HG03097 (cell line): Measurements from ENCODE around the gene TBX1.

Source experiments
- ATAC-seq: cut with Tn5 transposase; IDR thresholded peaks from one replicate; pipeline ENCODE4 v1.9.1; 2021; ENCODE audit not compliant: unreplicated experiment, low FRiP score

TBX1 gene

GRCh38 chr22:19760058-19760950, at the start of gene TBX1:
TSS of gene TBX1 (plus strand) at chr22:19760778. CDS start at chr22:19760844, 66 bp downstream.
- no peak for ATAC-seq

DNA sequence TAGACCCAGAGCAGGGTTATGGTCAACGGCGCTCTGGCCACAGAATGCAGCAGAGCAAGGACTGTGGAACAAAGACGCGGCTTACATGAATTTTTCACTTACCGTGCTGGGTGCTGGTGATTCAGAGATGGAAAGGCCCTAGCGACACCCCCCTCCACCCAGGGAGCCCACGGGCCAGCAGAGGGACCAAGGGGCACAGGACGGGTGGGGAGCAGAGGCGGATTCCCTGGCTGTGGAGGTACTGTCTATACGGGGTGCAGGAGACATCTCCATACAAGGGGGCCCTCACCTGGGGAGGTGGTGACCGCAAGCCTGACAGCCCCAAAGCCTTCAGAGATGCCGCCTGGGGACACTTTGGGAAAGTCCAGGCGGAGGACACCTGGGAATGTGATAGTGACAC, 47.3 kb upstream of the TBX1 start:
- no peak for ATAC-seq

DNA sequence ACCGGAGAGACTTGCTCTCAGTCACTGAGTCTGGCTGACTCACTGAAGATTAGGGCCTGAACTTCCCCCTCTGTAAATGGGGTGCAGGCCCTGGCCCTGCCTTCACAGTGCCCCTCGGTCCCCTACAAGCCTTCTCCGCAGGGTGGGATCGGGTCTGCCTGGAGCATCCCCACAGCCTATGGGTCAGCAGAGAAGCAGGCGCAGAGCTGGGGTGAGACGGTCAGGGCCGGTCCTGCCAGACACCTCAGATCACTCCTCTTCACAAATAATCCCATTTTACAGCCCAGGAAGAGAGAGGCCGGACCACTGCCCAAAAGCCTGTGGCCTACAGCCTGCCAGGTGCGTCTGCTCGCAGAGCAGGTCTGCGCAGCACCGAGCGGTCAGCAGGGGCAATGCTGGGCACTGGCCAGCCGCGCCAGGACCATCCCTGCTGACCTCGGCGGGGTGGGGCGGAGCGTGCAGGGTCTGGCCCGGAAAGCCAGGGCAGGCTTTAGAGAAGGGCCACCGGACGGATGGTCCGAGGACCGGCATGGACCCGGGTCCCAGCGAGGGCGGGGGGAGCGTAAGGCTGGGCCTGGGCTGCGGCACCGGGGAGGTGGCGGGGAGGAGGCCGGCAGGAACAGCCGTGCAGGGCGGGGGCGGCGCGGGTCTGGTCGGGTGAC, 46.8 kb upstream of the TBX1 start:
- ATAC-seq = no peak

GRCh38 chr22:19714312-19715187, 46.0 kb upstream of the TBX1 start, which contains the start of gene SEPTIN5:
TSS of gene SEPTIN5 (plus strand) at chr22:19714503. CDS start at chr22:19714589, 86 bp downstream.
- no peak for ATAC-seq

- ATAC-seq = no peak
Observed at GRCh38 chr22:19715188-19715930, 45.2 kb upstream of the TBX1 start.

DNA sequence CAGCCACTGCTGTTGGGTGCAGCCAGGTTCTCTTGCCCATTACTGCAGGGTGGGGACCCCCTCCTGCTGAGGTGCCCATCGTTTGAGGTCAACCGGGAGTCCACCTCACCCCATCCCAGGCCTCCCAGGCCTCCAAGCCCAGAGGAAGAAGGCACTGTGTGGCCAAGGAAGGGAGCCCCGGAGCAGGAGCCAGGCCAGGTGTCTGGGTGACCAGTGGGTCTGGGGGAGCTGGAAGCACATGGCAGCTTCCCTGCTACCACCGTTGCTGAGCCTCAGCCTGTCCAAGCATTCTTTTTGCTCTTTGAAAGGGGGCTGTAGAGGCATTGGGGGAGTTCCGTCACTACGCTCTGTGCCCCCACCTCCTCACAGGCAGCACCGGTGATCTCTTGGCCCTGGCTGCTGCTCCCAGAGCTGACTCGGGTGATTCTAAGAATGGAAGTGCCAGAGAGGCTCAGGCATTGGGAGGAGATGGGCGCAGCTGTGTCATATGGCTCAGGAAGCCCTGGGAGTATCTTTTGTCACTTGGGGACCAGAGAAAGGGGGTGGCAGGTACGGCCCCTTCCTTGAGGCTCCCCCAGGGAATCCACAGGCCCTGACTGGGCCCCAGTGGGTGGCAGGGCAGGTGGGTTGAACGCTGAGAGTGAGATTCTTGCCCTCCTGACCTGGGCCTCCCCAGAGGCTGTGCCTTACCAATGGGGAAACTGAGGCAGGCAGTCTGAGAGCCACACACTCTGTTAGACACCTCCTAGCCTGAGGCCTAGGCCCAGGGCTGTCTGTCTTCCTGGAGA, 44.3 kb upstream of the TBX1 start:
- no peak for ATAC-seq

DNA sequence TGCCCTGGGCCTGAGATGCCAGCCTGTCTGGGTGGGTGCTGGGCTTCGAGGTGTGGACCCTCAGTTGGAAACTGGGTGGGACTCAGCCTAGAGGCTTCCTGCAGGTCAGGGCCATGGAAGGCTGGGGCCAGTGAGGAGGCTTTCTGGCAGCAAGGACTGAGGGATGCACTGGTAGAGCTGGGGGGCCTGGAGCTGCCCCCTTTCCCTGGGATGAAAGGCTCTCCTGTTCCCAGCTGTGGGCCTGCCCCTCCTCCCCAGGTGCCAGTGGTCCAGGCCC, 43.8 kb upstream of the TBX1 start:
- ATAC-seq = no peak

GRCh38 chr22:19717181-19717580, 43.4 kb upstream of the TBX1 start:
- no peak for ATAC-seq

GRCh38 chr22:19717691-19718455, 42.7 kb upstream of the TBX1 start:
- no peak for ATAC-seq

GRCh38 chr22:19718456-19719049, 42.0 kb upstream of the TBX1 start:
- no peak for ATAC-seq

- no peak for ATAC-seq
Observed at GRCh38 chr22:19719050-19719482, 41.5 kb upstream of the TBX1 start.

DNA sequence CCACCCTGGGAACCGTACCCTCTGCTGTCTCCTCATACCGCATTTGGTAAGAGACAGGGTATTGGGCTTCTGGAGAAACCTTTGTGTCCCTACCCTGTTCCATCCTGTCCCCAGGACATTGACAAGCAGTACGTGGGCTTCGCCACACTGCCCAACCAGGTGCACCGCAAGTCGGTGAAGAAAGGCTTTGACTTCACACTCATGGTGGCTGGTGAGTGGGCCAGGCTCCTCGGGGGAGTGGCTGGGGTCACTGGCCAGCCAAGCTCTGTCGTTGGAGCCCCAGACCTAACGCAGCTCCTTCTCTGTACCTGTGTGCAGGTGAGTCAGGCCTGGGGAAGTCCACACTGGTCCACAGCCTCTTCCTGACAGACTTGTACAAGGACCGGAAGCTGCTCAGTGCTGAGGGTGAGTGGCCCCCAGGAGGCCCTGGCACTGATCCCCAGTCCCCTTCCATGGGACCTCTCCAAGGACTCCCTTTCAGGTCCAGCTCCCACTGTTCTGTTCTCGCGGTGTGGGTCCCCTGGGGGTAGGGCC, 41.0 kb upstream of the TBX1 start:
- no peak for ATAC-seq

GRCh38 chr22:19720150-19720827, 40.3 kb upstream of the TBX1 start:
- ATAC-seq = no peak

- no peak for ATAC-seq
Observed at GRCh38 chr22:19720999-19721329, 39.6 kb upstream of the TBX1 start.

DNA sequence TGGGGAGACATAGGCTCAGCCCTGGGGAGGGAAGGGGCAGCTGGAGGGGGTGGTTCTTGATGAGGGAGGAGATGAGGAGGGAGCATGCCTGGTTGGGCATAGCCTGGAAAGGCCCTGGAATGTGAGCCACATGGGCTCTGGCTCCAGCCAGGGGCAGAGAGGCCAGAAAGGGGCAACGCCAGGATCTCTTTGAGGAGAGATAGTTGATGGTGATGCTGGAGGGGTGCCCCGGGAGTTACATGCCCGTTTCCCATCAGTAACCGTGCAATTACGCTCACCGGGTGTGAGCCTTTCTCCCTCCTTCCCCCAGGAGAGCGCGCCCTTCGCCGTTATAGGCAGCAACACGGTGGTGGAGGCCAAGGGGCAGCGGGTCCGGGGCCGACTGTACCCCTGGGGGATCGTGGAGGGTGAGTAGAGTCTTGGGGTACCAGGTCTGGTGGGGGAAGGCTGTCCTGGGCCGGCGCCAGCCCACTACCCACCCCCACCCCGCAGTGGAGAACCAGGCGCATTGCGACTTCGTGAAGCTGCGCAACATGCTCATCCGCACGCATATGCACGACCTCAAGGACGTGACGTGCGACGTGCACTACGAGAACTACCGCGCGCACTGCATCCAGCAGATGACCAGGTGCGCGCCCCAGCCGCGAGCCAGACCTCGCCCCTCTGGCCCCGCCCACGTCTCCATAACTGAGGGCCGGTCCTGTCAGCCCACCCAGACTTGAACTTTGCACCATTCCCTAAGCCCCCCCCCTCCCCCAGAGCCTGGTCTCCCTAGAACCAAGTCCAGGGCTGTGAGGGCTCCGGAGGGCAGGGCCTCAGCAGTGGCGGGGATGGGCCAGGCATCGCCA, 39.0 kb upstream of the TBX1 start:
- ATAC-seq = no peak

GRCh38 chr22:19722178-19722981, 38.2 kb upstream of the TBX1 start:
- no peak for ATAC-seq
